ENCODE data around the gene DNAI1.
"Not testable (repeated sequence)": the region's sequence is repeated elsewhere in the genome, so short reads cannot be mapped to it uniquely, and the experiment has no call there.

The DNAI1 gene

GRCh38 chr9:34458013-34458958 is at the start of gene DNAI1, which contains the start of gene FAM219A:
TSS of gene DNAI1 (plus strand) at chr9:34458805. CDS start at chr9:34459006, 201 bp downstream.
TSS of gene FAM219A (minus strand) at chr9:34458570. CDS start at chr9:34458263, 307 bp downstream.
- DNase-seq (ENCODE audit: insufficient read length, low spot score) (peak; percentile 84), FAIRE-seq (peak; percentile 27)
- TF ChIP-seq POLR2A (IDR thresholded peaks at IDR 0.05; ENCODE audit: low read depth, low read length): peak; percentile 85

GRCh38 chr9:34409154-34409553 is 49.5 kb upstream of the DNAI1 start:
- no peak for FAIRE-seq
- no peak for DNase-seq (ENCODE audit: insufficient read length, low spot score)
- TF ChIP-seq POLR2A (IDR thresholded peaks at IDR 0.05; ENCODE audit: low read depth, low read length): no peak

GRCh38 chr9:34412336-34412735 is 46.3 kb upstream of the DNAI1 start:
- no peak for FAIRE-seq
- TF ChIP-seq POLR2A (IDR thresholded peaks at IDR 0.05; ENCODE audit: low read depth, low read length): no peak
- no peak for DNase-seq (ENCODE audit: insufficient read length, low spot score)

GRCh38 chr9:34413231-34413852 is 45.3 kb upstream of the DNAI1 start:
- no peak for TF ChIP-seq POLR2A (IDR thresholded peaks at IDR 0.05; ENCODE audit: low read depth, low read length)
- FAIRE-seq (no peak), DNase-seq (ENCODE audit: insufficient read length, low spot score) (no peak)

- no peak for FAIRE-seq
- no peak for DNase-seq (ENCODE audit: insufficient read length, low spot score)
- TF ChIP-seq POLR2A (IDR thresholded peaks at IDR 0.05; ENCODE audit: low read depth, low read length): no peak
These were observed 40.9 kb upstream of the DNAI1 start for GRCh38 chr9:34417734-34418133.

GRCh38 chr9:34419716-34420504 is 38.7 kb upstream of the DNAI1 start:
- DNase-seq (ENCODE audit: insufficient read length, low spot score): no peak

GRCh38 chr9:34426347-34427074 is 32.1 kb upstream of the DNAI1 start:
- no peak for TF ChIP-seq POLR2A (IDR thresholded peaks at IDR 0.05; ENCODE audit: low read depth, low read length)
- FAIRE-seq: no peak

More at GRCh38 chr9:34419716-34420504, 38.7 kb upstream of the DNAI1 start:
- no peak for FAIRE-seq
- no peak for TF ChIP-seq POLR2A (IDR thresholded peaks at IDR 0.05; ENCODE audit: low read depth, low read length)

GRCh38 chr9:34428325-34428958 is 30.2 kb upstream of the DNAI1 start:
- no peak for FAIRE-seq
- DNase-seq (ENCODE audit: insufficient read length, low spot score): no peak
- TF ChIP-seq POLR2A (IDR thresholded peaks at IDR 0.05; ENCODE audit: low read depth, low read length): no peak

More at GRCh38 chr9:34426347-34427074, 32.1 kb upstream of the DNAI1 start:
- no peak for DNase-seq (ENCODE audit: insufficient read length, low spot score)

- TF ChIP-seq POLR2A (IDR thresholded peaks at IDR 0.05; ENCODE audit: low read depth, low read length): no peak
- peak; percentile 61 for FAIRE-seq
- DNase-seq (ENCODE audit: insufficient read length, low spot score): peak; percentile 38
These were observed 27.7 kb upstream of the DNAI1 start for GRCh38 chr9:34430843-34431437.

GRCh38 chr9:34431667-34432066 is 26.9 kb upstream of the DNAI1 start:
- no peak for TF ChIP-seq POLR2A (IDR thresholded peaks at IDR 0.05; ENCODE audit: low read depth, low read length)
- FAIRE-seq: no peak
- DNase-seq (ENCODE audit: insufficient read length, low spot score): no peak

- TF ChIP-seq POLR2A (IDR thresholded peaks at IDR 0.05; ENCODE audit: low read depth, low read length): no peak
- FAIRE-seq (peak; percentile 11), DNase-seq (ENCODE audit: insufficient read length, low spot score) (no peak)
These were observed 21.3 kb upstream of the DNAI1 start for GRCh38 chr9:34437006-34437925.

GRCh38 chr9:34437926-34438307 is 20.7 kb upstream of the DNAI1 start:
- DNase-seq (ENCODE audit: insufficient read length, low spot score); FAIRE-seq: not testable (repeated sequence)

GRCh38 chr9:34438465-34438864 is 20.1 kb upstream of the DNAI1 start:
- FAIRE-seq: not testable (repeated sequence)

More at GRCh38 chr9:34438465-34438864, 20.1 kb upstream of the DNAI1 start:
- DNase-seq (ENCODE audit: insufficient read length, low spot score): not testable (repeated sequence)

Data from H54 (cell line).